Panc1 (cell line): ENCODE results near the gene SEC14L2. TPM values are rescaled to one million over a fixed set of nuclear protein-coding genes. Genes with fewer than 3 reads are reported as not detected.

Experiments
- ATAC-seq: fragments of 200-7000 bp; cut with Tn5 transposase; 2 replicates; pipeline ENCODE4 v1.9.1; 2020; ENCODE audit warnings: mild to moderate bottlenecking, moderate library complexity
- BruUV-seq: library from RNA; stranded (reverse); fragments of 400-500 nt; replicated peaks from 2 replicates; lab custom pipeline; 2021; lab: Mats Ljungman, UMichigan
- CTCF ChIA-PET: fragments of 300-600 bp; sonication (Branson Sonifier 250); formaldehyde crosslinking; loops from one replicate; lab custom pipeline; 2022; ENCODE audit warnings: antibody characterized with exemption; lab: Charles Lee
- POLR2A ChIA-PET: fragments of 300-600 bp; sonication (Branson Sonifier 250); formaldehyde crosslinking; loops from one replicate; lab custom pipeline; 2022; ENCODE audit warnings: antibody characterized with exemption; lab: Charles Lee
- DNase-seq: peaks from one replicate; pipeline ENCODE4 v3.0.0-alpha.2; 2010; ENCODE audit warnings: low read depth, low spot score
- H3K27ac ChIP-seq: 2 replicates; pipeline ENCODE4 v1.5.1; 2011; ENCODE audit warnings: mild to moderate bottlenecking, low read length, inconsistent platforms
- H3K27me3 ChIP-seq: fragments of 200-500 bp; sonication (Bioruptor generic); 2 replicates; pipeline ENCODE4 v1.6.0; 2014; ENCODE audit warnings: low read length, inconsistent platforms; ENCODE audit not compliant: control insufficient read depth, insufficient read depth
- H3K36me3 ChIP-seq: fragments of 200-500 bp; sonication (Bioruptor generic); 2 replicates; pipeline ENCODE4 v1.5.1; 2014; ENCODE audit warnings: inconsistent platforms, mild to moderate bottlenecking, low read length, moderate library complexity; ENCODE audit not compliant: control insufficient read depth, insufficient read depth
- H3K4me1 ChIP-seq: 2 replicates; pipeline ENCODE4 v1.5.1; 2011; ENCODE audit warnings: inconsistent platforms, mild to moderate bottlenecking, low read length, moderate library complexity; ENCODE audit not compliant: control insufficient read depth, insufficient read depth
- H3K4me3 ChIP-seq, 2 experiments: 2 replicates each; pipeline ENCODE4 v1.5.1; 2011 to 2012; ENCODE audit warnings: low read depth in 2 of 2, low read length in 2 of 2, mild to moderate bottlenecking in 2 of 2, inconsistent platforms in 1 of 2, moderate library complexity in 1 of 2
- H3K9me3 ChIP-seq: fragments of 200-500 bp; sonication (Bioruptor generic); 2 replicates; pipeline ENCODE4 v1.5.1; 2014; ENCODE audit warnings: low read depth, mild to moderate bottlenecking, inconsistent platforms, low read length, moderate library complexity; ENCODE audit not compliant: control insufficient read depth, insufficient read depth
- CTCF ChIP-seq: fragments of 450-650 bp; IDR thresholded peaks from 2 replicates; pipeline ENCODE4 v1.5.1; 2017; ENCODE audit warnings: mild to moderate bottlenecking
- POLR2AphosphoS5 ChIP-seq: IDR thresholded peaks from 2 replicates; pipeline ENCODE4 v1.6.1; 2012; ENCODE audit warnings: mild to moderate bottlenecking, low read depth, low read length, moderate library complexity
- REST ChIP-seq, 2 experiments: IDR thresholded peaks; 2 replicates each; pipeline ENCODE4 v1.6.1; 2011 to 2012; ENCODE audit warnings: low read depth in 2 of 2, control low read depth in 1 of 2, low read length in 1 of 2, mild to moderate bottlenecking in 1 of 2, moderate library complexity in 1 of 2; ENCODE audit not compliant: insufficient read depth in 1 of 2
- SIN3A ChIP-seq: IDR thresholded peaks from 2 replicates; pipeline ENCODE4 v1.6.1; 2012; ENCODE audit warnings: low read depth, mild to moderate bottlenecking, low read length, moderate library complexity, borderline replicate concordance; ENCODE audit not compliant: insufficient read depth
- TCF7L2 ChIP-seq: IDR thresholded peaks from 2 replicates; pipeline ENCODE4 v1.6.1; 2011; ENCODE audit warnings: mild to moderate bottlenecking, low read depth, low read length, inconsistent platforms
- in situ Hi-C: cut with HindIII; loops from 2 replicates; pipeline ENCODE4 v1.10.0; 2016; ENCODE audit warnings: low sequenced_read_pairs, low pct_unique_long_range_greater_than_20kb
- intact Hi-C: fragments of 100-400 bp; cut with micrococcal nuclease; formaldehyde crosslinking; loops from one replicate; pipeline ENCODE4 v1.10.0; 2022; ENCODE audit not compliant: unreplicated experiment
- total RNA-seq: library from RNA; stranded (reverse); gene quantifications from one replicate; pipeline ENCODE4 v1.2.1, GENCODE V29; 2021; ENCODE audit not compliant: unreplicated experiment

The SEC14L2 gene
- total RNA-seq, 1 experiment from 2014 or later = 10.7 TPM

- no peaks in the 10 kb centered on the region for H3K9me3 ChIP-seq
- ChIA-PET POLR2A (no interaction called here), CTCF (interaction anchor here (1.2 kb wide), 1 partner anchor 28 kb away, joined by 4 read pairs; the partner anchor contains the start of gene SEC14L2)
- peaks cover 24% of the 10 kb centered on the region for H3K4me1 ChIP-seq
- in situ Hi-C loops = no loop called here
- H3K4me3 ChIP-seq = peak overlapping the region; percentile 62 to 82
- intact Hi-C loops = no loop called here
- ATAC-seq = no peak
- H3K27me3 ChIP-seq = no peaks in the 10 kb centered on the region
- no peaks in the 10 kb centered on the region; the same call in 1 of the 2 replicates for H3K36me3 ChIP-seq
- TF ChIP-seq TCF7L2 (no peak), POLR2AphosphoS5 (no peak), SIN3A (no peak), CTCF (no peak), REST (IDR thresholded peaks at IDR 0.05; ENCODE audit: insufficient read depth in 1 of 2, low read depth in 2 of 2, low read length in 1 of 2) (no peak)
- no peak for DNase-seq
- no TSS peak for BruUV-seq
- peak overlapping the region; percentile 88 for H3K27ac ChIP-seq
Observed at GRCh38 chr22:30424534-30425326, 27.9 kb downstream of the SEC14L2 start.

GRCh38 chr22:30425327-30425615 is 28.5 kb downstream of the SEC14L2 start:
- Histone ChIP-seq H3K4me3 (peak overlapping the region; percentile 62 to 82), H3K36me3 (no peaks in the 10 kb centered on the region; the same call in 1 of the 2 replicates), H3K27ac (peak overlapping the region; percentile 88), H3K27me3 (no peaks in the 10 kb centered on the region), H3K4me1 (peaks cover 24% of the 10 kb centered on the region), H3K9me3 (no peaks in the 10 kb centered on the region)
- in situ Hi-C loops (no loop called here), intact Hi-C loops (no loop called here)
- no peak for TF ChIP-seq SIN3A
- TF ChIP-seq CTCF = no peak
- TF ChIP-seq POLR2AphosphoS5 = no peak
- TF ChIP-seq TCF7L2 = no peak
- no peak for TF ChIP-seq REST (IDR thresholded peaks at IDR 0.05; ENCODE audit: insufficient read depth in 1 of 2, low read depth in 2 of 2, low read length in 1 of 2)
- POLR2A ChIA-PET = no interaction called here
- ATAC-seq (no peak), DNase-seq (no peak)
- CTCF ChIA-PET = no interaction called here
- no TSS peak for BruUV-seq
